HCT116 (cell line): ENCODE results near the gene NFIB. TPM values are rescaled to one million over a fixed set of nuclear protein-coding genes. Genes with fewer than 3 reads are reported as not detected.

Source experiments
- ATAC-seq: fragments of 200-7000 bp; cut with Tn5 transposase; 2 replicates; pipeline ENCODE4 v1.9.1; 2020; ENCODE audit warnings: mild to moderate bottlenecking, moderate library complexity
- BruUV-seq: library from RNA; stranded (reverse); fragments of 400-500 nt; replicated peaks from 2 replicates; lab custom pipeline; 2021; lab: Mats Ljungman, UMichigan
- CTCF ChIA-PET: fragments of 300-600 bp; sonication (Branson Sonifier 250); formaldehyde crosslinking; loops from one replicate; lab custom pipeline; 2021; ENCODE audit warnings: antibody characterized with exemption; lab: Charles Lee
- POLR2A ChIA-PET: fragments of 300-600, 350-600 bp; sonication (Branson Sonifier 250); formaldehyde crosslinking; loops from one replicate; lab custom pipeline; 2021; ENCODE audit warnings: antibody characterized with exemption; lab: Charles Lee
- RAD21 ChIA-PET, 2 experiments: fragments of 300-600 bp; sonication (Branson Sonifier 250); formaldehyde crosslinking; loops; one replicate each; lab custom pipeline; 2023; ENCODE audit warnings: low total read pairs in 2 of 2; ENCODE audit not compliant: uncharacterized antibody in 2 of 2, unreplicated experiment in 2 of 2, low non-redundant PET in 1 of 2; lab: Charles Lee
- DNase-seq: peaks from one replicate; pipeline ENCODE4 v3.0.0-alpha.2; 2010; ENCODE audit warnings: low read depth, low spot score
- H2AFZ ChIP-seq: fragments of 200-600 bp; shearing (Covaris generic), sonication (generic); 2 replicates; pipeline ENCODE4 v1.6.1; 2017; ENCODE audit warnings: low read depth, mixed run types, mixed read lengths, antibody characterized with exemption, low read length; ENCODE audit not compliant: poor library complexity, severe bottlenecking
- H3K27ac ChIP-seq: 2 replicates; pipeline ENCODE4 v1.5.1; 2012; ENCODE audit warnings: low read depth, low read length
- H3K27me3 ChIP-seq: fragments of 200-600 bp; sonication (generic); 2 replicates; pipeline ENCODE4 v1.6.1; 2016; ENCODE audit warnings: mixed run types, low read length, mixed read lengths; ENCODE audit not compliant: insufficient read depth
- H3K36me3 ChIP-seq, 2 experiments: fragments of 200-500 bp in 1 of 2; fragments of 200-600 bp in 1 of 2; sonication (Bioruptor generic) in 1 of 2; sonication (generic) in 1 of 2; 2 replicates each; pipeline versions ENCODE4 v1.5.1 to v1.6.1; 2014 to 2016; ENCODE audit warnings: low read length in 2 of 2, inconsistent platforms in 1 of 2, mixed read lengths in 1 of 2, mixed run types in 1 of 2; ENCODE audit not compliant: insufficient read depth in 2 of 2, control insufficient read depth in 1 of 2
- H3K4me1 ChIP-seq, 2 experiments: fragments of 200-600 bp in 1 of 2; sonication (generic) in 1 of 2; 2 replicates each; pipeline versions ENCODE4 v1.5.1 to v1.6.1; 2012 to 2017; ENCODE audit warnings: low read length in 2 of 2, inconsistent platforms in 1 of 2, mild to moderate bottlenecking in 1 of 2, mixed read lengths in 1 of 2, mixed run types in 1 of 2, moderate library complexity in 1 of 2; ENCODE audit not compliant: insufficient read depth in 2 of 2, control insufficient read depth in 1 of 2
- H3K4me2 ChIP-seq: fragments of 200-600 bp; sonication (generic); 2 replicates; pipeline ENCODE4 v1.6.1; 2017; ENCODE audit warnings: mixed run types, low read length, mixed read lengths
- H3K4me3 ChIP-seq, 2 experiments: fragments of 200-600 bp in 1 of 2; sonication (generic) in 1 of 2; replicated peaks in 1 of 2; 2 replicates each; pipeline ENCODE4 v1.5.1; 2011 to 2016; ENCODE audit warnings: low read length in 2 of 2, control low read depth in 1 of 2, low read depth in 1 of 2, mild to moderate bottlenecking in 1 of 2, mixed read lengths in 1 of 2, mixed run types in 1 of 2
- H3K79me2 ChIP-seq: fragments of 200-600 bp; sonication (generic); 2 replicates; pipeline ENCODE4 v1.6.1; 2017; ENCODE audit warnings: mild to moderate bottlenecking, mixed run types, low read length, moderate library complexity, mixed read lengths; ENCODE audit not compliant: insufficient read depth
- H3K9ac ChIP-seq: fragments of 200-600 bp; sonication (generic); 2 replicates; pipeline ENCODE4 v1.6.1; 2016; ENCODE audit warnings: low read length, mixed read lengths
- H3K9me2 ChIP-seq: fragments of 200-600 bp; sonication (generic), shearing (Covaris generic); 2 replicates; pipeline ENCODE4 v1.6.1; 2017; ENCODE audit warnings: mixed run types, mild to moderate bottlenecking, moderate library complexity; ENCODE audit not compliant: insufficient read depth
- H3K9me3 ChIP-seq, 2 experiments: fragments of 200-500 bp in 1 of 2; fragments of 200-600 bp in 1 of 2; sonication (Bioruptor generic) in 1 of 2; sonication (generic) in 1 of 2; 2 replicates each; pipeline ENCODE4 v1.6.1; 2014 to 2017; ENCODE audit warnings: low read length in 2 of 2, mixed read lengths in 2 of 2, inconsistent platforms in 1 of 2, low read depth in 1 of 2, mild to moderate bottlenecking in 1 of 2, mixed run types in 1 of 2, moderate library complexity in 1 of 2; ENCODE audit not compliant: control insufficient read depth in 1 of 2, insufficient read depth in 1 of 2
- H4K20me1 ChIP-seq: fragments of 200-600 bp; sonication (generic), shearing (Covaris generic); 2 replicates; pipeline ENCODE4 v1.6.1; 2017; ENCODE audit warnings: mixed run types, mild to moderate bottlenecking, moderate library complexity; ENCODE audit not compliant: insufficient read depth
- ATF3 ChIP-seq: IDR thresholded peaks from 2 replicates; pipeline ENCODE4 v1.6.1; 2012
- CEBPB ChIP-seq: IDR thresholded peaks from 2 replicates; pipeline ENCODE4 v1.6.1; 2012; ENCODE audit warnings: low read depth
- ELF1 ChIP-seq: IDR thresholded peaks from 2 replicates; pipeline ENCODE4 v1.6.1; 2012; ENCODE audit warnings: low read depth, borderline replicate concordance
- EZH2 ChIP-seq: fragments of 200-600 bp; sonication (generic); IDR thresholded peaks from 2 replicates; pipeline ENCODE4 v1.6.1; 2017; ENCODE audit warnings: antibody characterized with exemption, mixed run types
- EZH2phosphoT487 ChIP-seq: fragments of 200-600 bp; IDR thresholded peaks from 2 replicates; pipeline ENCODE4 v1.6.1; 2018; ENCODE audit warnings: antibody characterized with exemption, borderline replicate concordance
- MAX ChIP-seq: IDR thresholded peaks from 2 replicates; pipeline ENCODE4 v1.6.1; 2012
- POLR2A ChIP-seq: IDR thresholded peaks from 2 replicates; pipeline ENCODE4 v1.7.0; 2011; ENCODE audit warnings: borderline replicate concordance; ENCODE audit not compliant: insufficient read depth, insufficient read length; ENCODE audit errors: extremely low read depth
- RAD21 ChIP-seq: IDR thresholded peaks from 2 replicates; pipeline ENCODE4 v1.6.1; 2012; ENCODE audit warnings: low read depth, mild to moderate bottlenecking
- REST ChIP-seq: IDR thresholded peaks from 2 replicates; pipeline ENCODE4 v1.6.1; 2012; ENCODE audit warnings: low read depth
- SIN3A ChIP-seq: IDR thresholded peaks from 2 replicates; pipeline ENCODE4 v1.6.1; 2012; ENCODE audit warnings: low read depth
- SP1 ChIP-seq: IDR thresholded peaks from 2 replicates; pipeline ENCODE4 v1.6.1; 2012; ENCODE audit warnings: low read depth
- SRF ChIP-seq: IDR thresholded peaks from 2 replicates; pipeline ENCODE4 v1.6.1; 2012; ENCODE audit warnings: low read depth
- TCF7L2 ChIP-seq: IDR thresholded peaks from 2 replicates; pipeline ENCODE4 v1.7.0; 2011; ENCODE audit warnings: borderline replicate concordance, inconsistent platforms; ENCODE audit not compliant: insufficient read depth, insufficient read length; ENCODE audit errors: extremely low read depth
- YY1 ChIP-seq: IDR thresholded peaks from 2 replicates; pipeline ENCODE4 v1.6.1; 2011; ENCODE audit warnings: low read length, low read depth, moderate library complexity, mild to moderate bottlenecking; ENCODE audit not compliant: insufficient replicate concordance; ENCODE audit errors: extremely low read depth
- ZFX ChIP-seq: fragments of 450-650 bp; IDR thresholded peaks from 2 replicates; pipeline ENCODE4 v1.6.1; 2017
- ZNF274 ChIP-seq: fragments of 200-500 bp; sonication (Bioruptor generic); IDR thresholded peaks from 2 replicates; pipeline ENCODE4 v1.6.1; 2014; ENCODE audit warnings: mild to moderate bottlenecking, low read depth, low read length, inconsistent platforms
- intact Hi-C: fragments of 100-400 bp; cut with micrococcal nuclease; formaldehyde crosslinking; loops from 2 replicates; pipeline ENCODE4 v1.10.0; 2022
- total RNA-seq: library from RNA; stranded (reverse); gene quantifications from one replicate; pipeline ENCODE4 v1.2.1, GENCODE V29; 2021; ENCODE audit not compliant: unreplicated experiment
- TF ChIP-seq, protein P1 (sequence below), 3 experiments: fragments of 200-600 bp in 1 of 3; sonication (generic) in 1 of 3; IDR thresholded peaks in 2 of 3; conservative IDR thresholded peaks in 1 of 3; 2 replicates each; pipeline ENCODE4 v1.5.1; 2012 to 2017; ENCODE audit warnings: low read depth in 2 of 3, low read length in 2 of 3, antibody characterized with exemption in 1 of 3, borderline replicate concordance in 1 of 3, control low read depth in 1 of 3, mild to moderate bottlenecking in 1 of 3, mixed read lengths in 1 of 3, mixed run types in 1 of 3, moderate library complexity in 1 of 3; ENCODE audit not compliant: insufficient read depth in 1 of 3

Gene NFIB
- total RNA-seq, 1 experiment from 2014 or later = 6.6 TPM

GRCh38 chr9:14063756-14064155 is 250.2 kb downstream of the NFIB start:
- no peaks in the 10 kb centered on the region for H3K36me3 ChIP-seq
- no peaks in the 10 kb centered on the region for H3K4me1 ChIP-seq
- DNase-seq (no peak), ATAC-seq (no peak)
- H3K27ac ChIP-seq = no peak overlapping the region
- H3K4me3 ChIP-seq = no peak overlapping the region
- H3K79me2 ChIP-seq = no peaks in the 10 kb centered on the region
- H3K9ac ChIP-seq = no peak overlapping the region
- intact Hi-C loops = loop anchor here (10.0 kb wide), 1 partner anchor 291 kb away; no protein-coding TSS in a partner anchor
- no peaks in the 10 kb centered on the region for H4K20me1 ChIP-seq
- H3K27me3 ChIP-seq = no peaks in the 10 kb centered on the region
- H2AFZ ChIP-seq = no peak overlapping the region
- no TSS peak for BruUV-seq
- RAD21 ChIA-PET = no interaction called here
- CTCF ChIA-PET = no interaction called here
- POLR2A ChIA-PET = no interaction called here
- no peaks in the 10 kb centered on the region for H3K9me3 ChIP-seq
- H3K4me2 ChIP-seq = no peak overlapping the region
- no peaks in the 10 kb centered on the region for H3K9me2 ChIP-seq
- TF ChIP-seq ELF1 (no peak), SRF (no peak), SIN3A (no peak), REST (no peak), MAX (no peak), YY1 (no peak), SP1 (no peak), TCF7L2 (no peak), CEBPB (no peak), EZH2 (no peak), POLR2A (no peak), ZFX (no peak), ATF3 (no peak), EZH2phosphoT487 (no peak), RAD21 (no peak), ZNF274 (no peak)
- TF ChIP-seq, protein P1, sequence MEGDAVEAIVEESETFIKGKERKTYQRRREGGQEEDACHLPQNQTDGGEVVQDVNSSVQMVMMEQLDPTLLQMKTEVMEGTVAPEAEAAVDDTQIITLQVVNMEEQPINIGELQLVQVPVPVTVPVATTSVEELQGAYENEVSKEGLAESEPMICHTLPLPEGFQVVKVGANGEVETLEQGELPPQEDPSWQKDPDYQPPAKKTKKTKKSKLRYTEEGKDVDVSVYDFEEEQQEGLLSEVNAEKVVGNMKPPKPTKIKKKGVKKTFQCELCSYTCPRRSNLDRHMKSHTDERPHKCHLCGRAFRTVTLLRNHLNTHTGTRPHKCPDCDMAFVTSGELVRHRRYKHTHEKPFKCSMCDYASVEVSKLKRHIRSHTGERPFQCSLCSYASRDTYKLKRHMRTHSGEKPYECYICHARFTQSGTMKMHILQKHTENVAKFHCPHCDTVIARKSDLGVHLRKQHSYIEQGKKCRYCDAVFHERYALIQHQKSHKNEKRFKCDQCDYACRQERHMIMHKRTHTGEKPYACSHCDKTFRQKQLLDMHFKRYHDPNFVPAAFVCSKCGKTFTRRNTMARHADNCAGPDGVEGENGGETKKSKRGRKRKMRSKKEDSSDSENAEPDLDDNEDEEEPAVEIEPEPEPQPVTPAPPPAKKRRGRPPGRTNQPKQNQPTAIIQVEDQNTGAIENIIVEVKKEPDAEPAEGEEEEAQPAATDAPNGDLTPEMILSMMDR (IDR thresholded peaks at IDR 0.05 in 2 of 3, conservative IDR thresholded peaks at IDR 0.05 in 1 of 3; ENCODE audit: borderline replicate concordance in 1 of 3, insufficient read depth in 1 of 3, low read depth in 2 of 3, low read length in 2 of 3) = no peak
- TF ChIP-seq, all 23 proteins: peak for 0
